Measurements from ENCODE around the gene CACNA1A. TPM values are rescaled to one million over a fixed set of nuclear protein-coding genes. Genes with fewer than 3 reads are reported as not detected.

Gene CACNA1A
- total RNA-seq, 2 experiments from 2014 or later: 0.30 to 0.45 TPM

GRCh38 chr19:13425151-13425550 is 81.1 kb downstream of the CACNA1A start:
- DNase-seq (no peak), ATAC-seq (ENCODE audit: poor library complexity) (no peak)
- Mint-ChIP-seq H3K36me3 (ENCODE audit: low read depth) (no peaks in the 10 kb centered on the region), H3K4me3 (no peak overlapping the region), H3K9me3 (peaks cover 17% of the 10 kb centered on the region), H3K4me1 (ENCODE audit: low read depth) (no peaks in the 10 kb centered on the region), H3K27me3 (peaks cover 35% of the 10 kb centered on the region), H3K27ac (no peak overlapping the region)
- no peak overlapping the region for H3K27ac ChIP-seq (ENCODE audit: low read depth in 1 of 2, low read length in 2 of 2)
- no peaks in the 10 kb centered on the region for H3K4me1 ChIP-seq (ENCODE audit: insufficient read depth, low read length)
- ChIA-PET POLR2A (no interaction called here), CTCF (no interaction called here)
- H3K4me3 ChIP-seq (ENCODE audit: low read length): no peak overlapping the region
- intact Hi-C loops (cut with DNase I, micrococcal nuclease): loop anchor here in 1 of 2 experiments (5.0 kb wide), 1 partner anchor 432 kb away; no protein-coding TSS in a partner anchor
- no peaks in the 10 kb centered on the region for H3K36me3 ChIP-seq (ENCODE audit: insufficient read depth, low read length)
- H3K9me3 ChIP-seq (ENCODE audit: control insufficient read depth in 1 of 2, insufficient read depth in 1 of 2, low read length in 2 of 2): peaks cover 23 to 36% of the 10 kb centered on the region in 2 experiments
- TF ChIP-seq, protein P1, sequence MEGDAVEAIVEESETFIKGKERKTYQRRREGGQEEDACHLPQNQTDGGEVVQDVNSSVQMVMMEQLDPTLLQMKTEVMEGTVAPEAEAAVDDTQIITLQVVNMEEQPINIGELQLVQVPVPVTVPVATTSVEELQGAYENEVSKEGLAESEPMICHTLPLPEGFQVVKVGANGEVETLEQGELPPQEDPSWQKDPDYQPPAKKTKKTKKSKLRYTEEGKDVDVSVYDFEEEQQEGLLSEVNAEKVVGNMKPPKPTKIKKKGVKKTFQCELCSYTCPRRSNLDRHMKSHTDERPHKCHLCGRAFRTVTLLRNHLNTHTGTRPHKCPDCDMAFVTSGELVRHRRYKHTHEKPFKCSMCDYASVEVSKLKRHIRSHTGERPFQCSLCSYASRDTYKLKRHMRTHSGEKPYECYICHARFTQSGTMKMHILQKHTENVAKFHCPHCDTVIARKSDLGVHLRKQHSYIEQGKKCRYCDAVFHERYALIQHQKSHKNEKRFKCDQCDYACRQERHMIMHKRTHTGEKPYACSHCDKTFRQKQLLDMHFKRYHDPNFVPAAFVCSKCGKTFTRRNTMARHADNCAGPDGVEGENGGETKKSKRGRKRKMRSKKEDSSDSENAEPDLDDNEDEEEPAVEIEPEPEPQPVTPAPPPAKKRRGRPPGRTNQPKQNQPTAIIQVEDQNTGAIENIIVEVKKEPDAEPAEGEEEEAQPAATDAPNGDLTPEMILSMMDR (IDR thresholded peaks at IDR 0.05): no peak
- H3K27me3 ChIP-seq (ENCODE audit: control insufficient read depth in 1 of 2, insufficient read depth in 2 of 2, low read length in 2 of 2): peaks cover 8 to 9% of the 10 kb centered on the region in 2 experiments

- Mint-ChIP-seq H3K27ac (no peak overlapping the region), H3K9me3 (peaks cover 18% of the 10 kb centered on the region), H3K4me1 (ENCODE audit: low read depth) (no peaks in the 10 kb centered on the region), H3K36me3 (ENCODE audit: low read depth) (no peaks in the 10 kb centered on the region), H3K4me3 (no peak overlapping the region), H3K27me3 (peaks cover 16% of the 10 kb centered on the region)
- Histone ChIP-seq H3K4me3 (ENCODE audit: low read length) (no peak overlapping the region), H3K27me3 (ENCODE audit: control insufficient read depth in 1 of 2, insufficient read depth in 2 of 2, low read length in 2 of 2) (peaks cover 0 to 4% of the 10 kb centered on the region in 2 experiments), H3K9me3 (ENCODE audit: control insufficient read depth in 1 of 2, insufficient read depth in 1 of 2, low read length in 2 of 2) (peaks cover 17 to 30% of the 10 kb centered on the region in 2 experiments), H3K4me1 (ENCODE audit: insufficient read depth, low read length) (no peaks in the 10 kb centered on the region), H3K36me3 (ENCODE audit: insufficient read depth, low read length) (no peaks in the 10 kb centered on the region), H3K27ac (ENCODE audit: low read depth in 1 of 2, low read length in 2 of 2) (no peak overlapping the region)
- DNase-seq (no peak), ATAC-seq (ENCODE audit: poor library complexity) (no peak)
- ChIA-PET CTCF (no interaction called here), POLR2A (no interaction called here)
- TF ChIP-seq, protein P1 (IDR thresholded peaks at IDR 0.05): no peak
- intact Hi-C loops (cut with DNase I, micrococcal nuclease): no loop called here
Observed at GRCh38 chr19:13420780-13421179, 85.5 kb downstream of the CACNA1A start.

DNA sequence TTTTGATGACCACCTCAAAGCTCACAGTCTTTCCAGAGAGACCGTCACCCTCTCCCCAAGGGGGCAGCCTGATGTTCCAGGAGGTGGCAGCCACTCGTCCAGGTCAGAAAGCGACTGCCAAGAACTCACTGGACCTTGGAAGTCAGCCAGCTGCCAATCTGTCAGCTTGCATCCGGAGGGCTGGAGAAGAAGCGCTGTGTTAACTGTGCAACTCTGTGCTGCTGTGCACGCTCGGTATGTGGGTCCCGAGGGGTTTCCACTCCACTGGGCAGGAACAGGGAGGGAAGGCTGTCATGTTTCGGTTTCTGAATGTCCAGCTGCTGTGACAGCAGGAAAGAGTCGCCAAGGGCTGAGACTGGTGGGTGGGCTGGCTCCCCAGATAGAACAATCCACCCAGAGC is 89.2 kb downstream of the CACNA1A start:
- CTCF ChIA-PET: no interaction called here
- Mint-ChIP-seq H3K27me3 (peaks cover 11% of the 10 kb centered on the region), H3K27ac (no peak overlapping the region), H3K4me1 (ENCODE audit: low read depth) (no peaks in the 10 kb centered on the region), H3K9me3 (peaks cover 6% of the 10 kb centered on the region), H3K36me3 (ENCODE audit: low read depth) (no peaks in the 10 kb centered on the region), H3K4me3 (no peak overlapping the region)
- POLR2A ChIA-PET: interaction anchor here (0.6 kb wide), 1 partner anchor 114 kb away, joined by 3 read pairs; no protein-coding TSS in a partner anchor
- no peak overlapping the region for H3K27ac ChIP-seq (ENCODE audit: low read depth in 1 of 2, low read length in 2 of 2)
- ATAC-seq (ENCODE audit: poor library complexity): no peak
- TF ChIP-seq, protein P1 (IDR thresholded peaks at IDR 0.05): no peak
- intact Hi-C loops (cut with DNase I, micrococcal nuclease): no loop called here
- H3K4me3 ChIP-seq (ENCODE audit: low read length): no peak overlapping the region
- peaks cover 2 to 11% of the 10 kb centered on the region in 2 experiments for H3K9me3 ChIP-seq (ENCODE audit: control insufficient read depth in 1 of 2, insufficient read depth in 1 of 2, low read length in 2 of 2)
- no peak for DNase-seq
- no peaks in the 10 kb centered on the region for H3K36me3 ChIP-seq (ENCODE audit: insufficient read depth, low read length)
- no peaks in the 10 kb centered on the region for H3K4me1 ChIP-seq (ENCODE audit: insufficient read depth, low read length)
- H3K27me3 ChIP-seq (ENCODE audit: control insufficient read depth in 1 of 2, insufficient read depth in 2 of 2, low read length in 2 of 2): peaks cover 2 to 4% of the 10 kb centered on the region in 2 experiments
